K562 (cell line): ENCODE results near the gene TMEM95. TPM values are rescaled to one million over a fixed set of nuclear protein-coding genes. Genes with fewer than 3 reads are reported as not detected.

Experiments
- ARID3A ChIP-seq: IDR thresholded peaks from 2 replicates; pipeline ENCODE4 v1.6.1; 2012; ENCODE audit warnings: low read depth, low read length, improper control_type of control experiment, borderline replicate concordance
- BRD4 ChIP-seq: fragments of 200-600 bp; sonication (generic); IDR thresholded peaks from 2 replicates; pipeline ENCODE4 v1.6.1; 2017; ENCODE audit warnings: inconsistent platforms
- BRD9 ChIP-seq: fragments of 450-650 bp; IDR thresholded peaks from 2 replicates; pipeline ENCODE4 v1.6.1; 2018; ENCODE audit warnings: low read depth; ENCODE audit not compliant: partially characterized antibody
- CC2D1A ChIP-seq: fragments of 450-650 bp; IDR thresholded peaks from 2 replicates; pipeline ENCODE4 v1.6.1; 2017; ENCODE audit warnings: mild to moderate bottlenecking
- CHD2 ChIP-seq: IDR thresholded peaks from 2 replicates; pipeline ENCODE4 v1.6.1; 2011; ENCODE audit warnings: low read depth, low read length
- DIDO1 ChIP-seq: fragments of 450-650 bp; IDR thresholded peaks from 2 replicates; pipeline ENCODE4 v1.6.1; 2016; ENCODE audit warnings: low read depth, missing biosample characterization, missing genetic modification characterization
- EGR1 ChIP-seq: fragments of 450-650 bp; conservative IDR thresholded peaks from 2 replicates; pipeline ENCODE4 v1.6.1; 2017; ENCODE audit warnings: mild to moderate bottlenecking
- ETV1 ChIP-seq: fragments of 450-650 bp; conservative IDR thresholded peaks from 2 replicates; pipeline ENCODE4 v1.6.1; 2016; ENCODE audit warnings: missing genetic modification characterization, control low read depth, low read depth, missing compliant biosample characterization
- HCFC1 ChIP-seq: IDR thresholded peaks from 2 replicates; pipeline ENCODE4 v1.6.1; 2012; ENCODE audit warnings: low read depth, low read length, improper control_type of control experiment
- HLTF ChIP-seq: fragments of 450-650 bp; IDR thresholded peaks from 2 replicates; pipeline ENCODE4 v1.6.1; 2016
- LARP7 ChIP-seq: fragments of 450-650 bp; IDR thresholded peaks from 2 replicates; pipeline ENCODE4 v1.6.1; 2016
- MBD1 ChIP-seq: fragments of 250-450 bp; sonication (Bioruptor Pico); IDR thresholded peaks from 2 replicates; pipeline ENCODE4 v1.8.0; 2022; ENCODE audit warnings: inconsistent platforms
- NRF1 ChIP-seq, 2 experiments: fragments of 450-650 bp; IDR thresholded peaks in 1 of 2; conservative IDR thresholded peaks in 1 of 2; 2 replicates each; pipeline ENCODE4 v1.6.1; 2014; ENCODE audit warnings: mild to moderate bottlenecking in 2 of 2
- PHB2 ChIP-seq: fragments of 450-650 bp; IDR thresholded peaks from 2 replicates; pipeline ENCODE4 v1.6.1; 2017; ENCODE audit warnings: low read depth
- POLR2AphosphoS2 ChIP-seq: IDR thresholded peaks from 2 replicates; pipeline ENCODE4 v1.6.1; 2012; ENCODE audit warnings: low read length, improper control_type of control experiment
- RB1 ChIP-seq: fragments of 450-650 bp; IDR thresholded peaks from 2 replicates; pipeline ENCODE4 v1.6.1; 2017; ENCODE audit warnings: low read depth, mild to moderate bottlenecking
- RFX1 ChIP-seq: fragments of 450-650 bp; IDR thresholded peaks from 2 replicates; pipeline ENCODE4 v1.6.1; 2016; ENCODE audit warnings: mild to moderate bottlenecking, moderate library complexity
- SMAD2 ChIP-seq: fragments of 150-350 bp; IDR thresholded peaks from 2 replicates; pipeline ENCODE4 v1.6.1; 2014; ENCODE audit warnings: low read depth, mild to moderate bottlenecking, low read length
- XRCC5 ChIP-seq: fragments of 200-400 bp; formaldehyde crosslinking; IDR thresholded peaks from 2 replicates; pipeline ENCODE4 v1.6.1; 2017; ENCODE audit warnings: low read depth, mild to moderate bottlenecking, low read length
- ZBTB33 ChIP-seq: sonication (generic); formaldehyde crosslinking; IDR thresholded peaks from 2 replicates; pipeline ENCODE4 v1.8.1; 2023; ENCODE audit warnings: mild to moderate bottlenecking, missing genetic modification reagents
- ZNF174 ChIP-seq: fragments of 250-450 bp; sonication (Bioruptor Pico); IDR thresholded peaks from 2 replicates; pipeline ENCODE4 v1.4.0; 2020; ENCODE audit warnings: mild to moderate bottlenecking
- ZNF311 ChIP-seq: fragments of 250-450 bp; sonication (Bioruptor Pico); IDR thresholded peaks from 2 replicates; pipeline ENCODE4 v1.4.0; 2020; ENCODE audit warnings: mild to moderate bottlenecking, moderate library complexity
- polyA plus RNA-seq, 8 experiments: library from polyadenylated mRNA; depleted of rRNA in 4 of 8; stranded (reverse) in 5 of 8; unstranded in 3 of 8; fragments of >200 nt; fragmentation: Nextera tagmentation in 2 of 8; fragmentation: Illumina TruSeq in 1 of 8; extraction: Ambion mirVana in 2 of 8; extraction: Trizol in 1 of 8; gene quantifications; 2 replicates each; pipeline versions ENCODE4 v1.2.1 to v1.2.3, GENCODE V29; 2011 to 2014; ENCODE audit warnings: inconsistent platforms in 1 of 8, missing spikeins in 1 of 8
- total RNA-seq, 7 experiments: library from RNA; depleted of rRNA in 6 of 7; stranded (reverse); fragments of >200 nt in 6 of 7; fragmentation: Illumina TruSeq in 2 of 7; extraction: Trizol in 2 of 7; gene quantifications; 2 replicates each; pipeline versions ENCODE4 v1.2.1 to v1.2.3, GENCODE V29; 2011 to 2021; ENCODE audit warnings: low replicate concordance in 1 of 7
- TF ChIP-seq, protein P1 (sequence below): fragments of 450-650 bp; IDR thresholded peaks from 2 replicates; pipeline ENCODE4 v1.6.1; 2016
- TF ChIP-seq, protein P2 (sequence below): fragments of 250-450 bp; sonication (Bioruptor Pico); IDR thresholded peaks from 2 replicates; pipeline ENCODE4 v1.5.0; 2021

TMEM95 gene
- total and polyA plus RNA-seq, 9 of the 15 experiments (the other 6 are each of a cell fraction or from before 2014, with no cell fraction given): not detected

- TF ChIP-seq ARID3A: no peak
- TF ChIP-seq, protein P1, sequence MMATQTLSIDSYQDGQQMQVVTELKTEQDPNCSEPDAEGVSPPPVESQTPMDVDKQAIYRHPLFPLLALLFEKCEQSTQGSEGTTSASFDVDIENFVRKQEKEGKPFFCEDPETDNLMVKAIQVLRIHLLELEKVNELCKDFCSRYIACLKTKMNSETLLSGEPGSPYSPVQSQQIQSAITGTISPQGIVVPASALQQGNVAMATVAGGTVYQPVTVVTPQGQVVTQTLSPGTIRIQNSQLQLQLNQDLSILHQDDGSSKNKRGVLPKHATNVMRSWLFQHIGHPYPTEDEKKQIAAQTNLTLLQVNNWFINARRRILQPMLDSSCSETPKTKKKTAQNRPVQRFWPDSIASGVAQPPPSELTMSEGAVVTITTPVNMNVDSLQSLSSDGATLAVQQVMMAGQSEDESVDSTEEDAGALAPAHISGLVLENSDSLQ: peak; percentile 30; the same call in 1 of the 2 replicates
- TF ChIP-seq ETV1 (tag): peak; percentile 37; the same call in 1 of the 2 replicates
- no peak for TF ChIP-seq BRD9
- no peak for TF ChIP-seq LARP7
- TF ChIP-seq DIDO1: peak; percentile 46; the same call in 1 of the 2 replicates
- peak; percentile 76 for TF ChIP-seq HCFC1
- TF ChIP-seq XRCC5: 0 out of 2 replicates have a peak, but pooled peaks have one; percentile 43
- TF ChIP-seq, protein P2, sequence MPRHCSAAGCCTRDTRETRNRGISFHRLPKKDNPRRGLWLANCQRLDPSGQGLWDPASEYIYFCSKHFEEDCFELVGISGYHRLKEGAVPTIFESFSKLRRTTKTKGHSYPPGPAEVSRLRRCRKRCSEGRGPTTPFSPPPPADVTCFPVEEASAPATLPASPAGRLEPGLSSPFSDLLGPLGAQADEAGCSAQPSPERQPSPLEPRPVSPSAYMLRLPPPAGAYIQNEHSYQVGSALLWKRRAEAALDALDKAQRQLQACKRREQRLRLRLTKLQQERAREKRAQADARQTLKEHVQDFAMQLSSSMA: no peak
- TF ChIP-seq RB1: peak; percentile 79; the same call in 1 of the 2 replicates
- no peak for TF ChIP-seq ZNF311 (CRISPR knock-in tag)
- no peak for TF ChIP-seq HLTF
- no peak for TF ChIP-seq NRF1 (conservative IDR thresholded peaks at IDR 0.05 in 1 of 2, IDR thresholded peaks at IDR 0.05 in 1 of 2)
- TF ChIP-seq PHB2: no peak
- TF ChIP-seq ZNF174 (CRISPR knock-in tag): no peak
- no peak for TF ChIP-seq EGR1
- TF ChIP-seq RFX1: no peak
- no peak for TF ChIP-seq MBD1 (CRISPR knock-in tag)
- TF ChIP-seq BRD4: no peak
- TF ChIP-seq CC2D1A: no peak
- no peak for TF ChIP-seq ZBTB33 (CRISPR knock-in tag)
- peak; percentile 90 for TF ChIP-seq POLR2AphosphoS2
- no peak for TF ChIP-seq SMAD2
- no peak for TF ChIP-seq CHD2
These were observed 40.0 kb upstream of the TMEM95 start, which contains the start of gene GPS2 (continued) for GRCh38 chr17:7314719-7315569.
